A673 (cell line): ENCODE data around the gene BUB3. TPM values are rescaled to one million over a fixed set of nuclear protein-coding genes. Genes with fewer than 3 reads are reported as not detected.

Experiments used
- BruUV-seq: library from RNA; stranded (reverse); fragments of 400-500 nt; replicated peaks from 2 replicates; lab custom pipeline; 2021; lab: Mats Ljungman, UMichigan
- CTCF ChIA-PET: fragments of 300-600 bp; sonication (Branson Sonifier 250); formaldehyde crosslinking; loops from one replicate; lab custom pipeline; 2022; ENCODE audit warnings: antibody characterized with exemption; lab: Charles Lee
- POLR2A ChIA-PET: fragments of 300-600 bp; sonication (Branson Sonifier 250); formaldehyde crosslinking; loops from one replicate; lab custom pipeline; 2022; ENCODE audit warnings: antibody characterized with exemption; ENCODE audit not compliant: low non-redundant PET; lab: Charles Lee
- DNase-seq: peaks from one replicate; pipeline ENCODE4 v3.0.0-alpha.2; 2015; ENCODE audit warnings: low spot score
- H3K27ac ChIP-seq: fragments of 200-600 bp; sonication (generic); 2 replicates; pipeline ENCODE4 v1.5.1; 2016; ENCODE audit warnings: mixed run types, low read depth, mild to moderate bottlenecking, mixed read lengths, antibody characterized with exemption, low read length; ENCODE audit not compliant: poor library complexity, severe bottlenecking
- H3K27me3 ChIP-seq: fragments of 200-600 bp; sonication (generic); replicated peaks from 2 replicates; pipeline ENCODE4 v1.6.1; 2017; ENCODE audit warnings: mixed run types, low read depth, mild to moderate bottlenecking, mixed read lengths, antibody characterized with exemption, low read length; ENCODE audit not compliant: insufficient read depth, poor library complexity
- H3K36me3 ChIP-seq: fragments of 200-600 bp; sonication (generic); 2 replicates; pipeline ENCODE4 v1.6.1; 2016; ENCODE audit warnings: mixed run types, mild to moderate bottlenecking, mixed read lengths, antibody characterized with exemption, low read length; ENCODE audit not compliant: insufficient read depth, poor library complexity, severe bottlenecking
- H3K4me1 ChIP-seq: fragments of 200-600 bp; sonication (generic); 2 replicates; pipeline ENCODE4 v1.6.1; 2017; ENCODE audit warnings: mixed run types, mild to moderate bottlenecking, mixed read lengths, antibody characterized with exemption, low read length; ENCODE audit not compliant: insufficient read depth, poor library complexity, severe bottlenecking
- H3K4me3 ChIP-seq: fragments of 200-600 bp; sonication (generic); 2 replicates; pipeline ENCODE4 v1.5.1; 2016; ENCODE audit warnings: low read depth, mixed run types, mild to moderate bottlenecking, mixed read lengths, low read length; ENCODE audit not compliant: poor library complexity, severe bottlenecking
- H3K9me3 ChIP-seq: fragments of 200-600 bp; sonication (generic); 2 replicates; pipeline ENCODE4 v1.6.1; 2016; ENCODE audit warnings: mixed run types, low read depth, mild to moderate bottlenecking, mixed read lengths, antibody characterized with exemption, low read length; ENCODE audit not compliant: poor library complexity, severe bottlenecking
- EZH2 ChIP-seq: fragments of 200-600 bp; sonication (generic); IDR thresholded peaks from 2 replicates; pipeline ENCODE4 v1.6.1; 2017; ENCODE audit warnings: borderline replicate concordance, low read depth, mild to moderate bottlenecking, mixed read lengths, antibody characterized with exemption, low read length; ENCODE audit not compliant: poor library complexity, severe bottlenecking
- intact Hi-C: fragments of 100-400 bp; cut with micrococcal nuclease; formaldehyde crosslinking; loops from one replicate; pipeline ENCODE4 v1.10.0; 2022; ENCODE audit not compliant: unreplicated experiment
- total RNA-seq: library from RNA; stranded (reverse); gene quantifications from 2 replicates; pipeline ENCODE4 v1.2.3, GENCODE V29; 2021
- TF ChIP-seq, protein P1 (sequence below): fragments of 300-800, 200-600 bp; sonication (generic); conservative IDR thresholded peaks from 2 replicates; pipeline ENCODE4 v1.5.1; 2017; ENCODE audit warnings: low read depth, mild to moderate bottlenecking, antibody characterized with exemption, low read length, moderate library complexity, mixed read lengths

The BUB3 gene
- total RNA-seq, 1 experiment from 2014 or later: 207 TPM

DNA sequence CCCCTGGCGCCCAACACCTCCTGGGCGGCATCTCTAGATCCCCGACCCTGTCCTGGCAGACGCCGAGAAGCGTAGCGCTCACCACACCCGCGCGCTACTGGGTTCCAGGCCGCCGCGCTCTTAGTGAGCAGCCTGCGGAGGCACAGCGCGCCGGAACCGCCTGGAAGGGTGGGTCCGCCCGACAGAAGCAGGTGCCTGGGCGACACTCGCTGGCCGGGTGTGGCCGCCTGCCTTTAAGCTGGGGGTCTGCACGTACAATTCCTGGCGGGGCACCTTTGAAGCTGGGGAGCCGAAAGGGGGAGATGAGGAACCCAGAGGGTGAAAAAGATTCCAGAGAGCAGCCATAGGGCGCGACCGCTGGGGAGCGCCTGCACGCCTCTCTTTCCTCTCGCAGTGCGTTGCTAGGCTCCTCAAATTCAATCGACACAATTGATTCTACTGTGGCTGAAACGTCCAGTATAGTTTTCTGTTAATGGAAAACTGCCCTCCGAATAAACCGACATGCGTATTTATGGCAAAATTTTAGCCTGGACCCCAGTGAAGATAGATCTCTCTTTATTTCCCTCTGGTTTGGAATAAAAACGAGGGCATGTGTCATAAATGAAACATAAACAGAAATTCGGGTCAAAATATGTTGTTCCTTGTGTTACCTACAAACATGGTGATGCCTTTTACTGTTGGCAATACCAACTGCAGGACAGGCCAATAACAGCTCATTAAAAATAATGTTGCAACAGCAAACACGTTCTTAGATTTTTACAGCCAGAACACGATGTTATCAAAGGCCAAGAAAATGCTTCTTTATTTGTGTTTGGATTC is 13.8 kb upstream of the BUB3 start:
- Histone ChIP-seq H3K36me3 (no peaks in the 10 kb centered on the region), H3K4me1 (peaks cover 12% of the 10 kb centered on the region), H3K9me3 (no peaks in the 10 kb centered on the region), H3K27ac (no peak overlapping the region), H3K4me3 (no peak overlapping the region), H3K27me3 (peaks cover 100% of the 10 kb centered on the region)
- intact Hi-C loops: no loop called here
- TF ChIP-seq, protein P1, sequence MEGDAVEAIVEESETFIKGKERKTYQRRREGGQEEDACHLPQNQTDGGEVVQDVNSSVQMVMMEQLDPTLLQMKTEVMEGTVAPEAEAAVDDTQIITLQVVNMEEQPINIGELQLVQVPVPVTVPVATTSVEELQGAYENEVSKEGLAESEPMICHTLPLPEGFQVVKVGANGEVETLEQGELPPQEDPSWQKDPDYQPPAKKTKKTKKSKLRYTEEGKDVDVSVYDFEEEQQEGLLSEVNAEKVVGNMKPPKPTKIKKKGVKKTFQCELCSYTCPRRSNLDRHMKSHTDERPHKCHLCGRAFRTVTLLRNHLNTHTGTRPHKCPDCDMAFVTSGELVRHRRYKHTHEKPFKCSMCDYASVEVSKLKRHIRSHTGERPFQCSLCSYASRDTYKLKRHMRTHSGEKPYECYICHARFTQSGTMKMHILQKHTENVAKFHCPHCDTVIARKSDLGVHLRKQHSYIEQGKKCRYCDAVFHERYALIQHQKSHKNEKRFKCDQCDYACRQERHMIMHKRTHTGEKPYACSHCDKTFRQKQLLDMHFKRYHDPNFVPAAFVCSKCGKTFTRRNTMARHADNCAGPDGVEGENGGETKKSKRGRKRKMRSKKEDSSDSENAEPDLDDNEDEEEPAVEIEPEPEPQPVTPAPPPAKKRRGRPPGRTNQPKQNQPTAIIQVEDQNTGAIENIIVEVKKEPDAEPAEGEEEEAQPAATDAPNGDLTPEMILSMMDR: 0 out of 2 replicates have a peak, but pooled peaks have one; percentile 15
- peak; percentile 92 for TF ChIP-seq EZH2
- POLR2A ChIA-PET: no interaction called here
- CTCF ChIA-PET: no interaction called here
- BruUV-seq: no TSS peak
- no peak for DNase-seq

DNA sequence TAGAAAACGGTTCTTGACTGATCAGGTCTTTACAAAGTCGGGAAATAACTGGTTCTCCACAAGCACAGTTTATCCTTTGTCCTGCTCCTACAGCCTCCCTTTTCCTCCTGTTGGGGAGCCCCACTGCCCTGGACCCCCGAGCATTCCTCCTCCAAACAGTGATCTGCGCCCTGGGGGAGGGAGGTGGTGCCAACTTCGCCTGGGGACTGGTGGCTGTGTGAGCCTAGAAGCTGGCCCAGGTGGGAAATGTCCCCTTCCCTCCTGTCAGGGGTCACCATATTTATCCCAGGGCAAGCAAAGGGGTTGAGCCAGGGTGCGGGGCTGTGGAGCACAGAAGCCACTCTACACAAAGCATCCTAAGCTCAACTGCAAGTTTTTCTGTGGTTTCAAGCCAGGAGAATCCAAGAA is 13.2 kb upstream of the BUB3 start:
- intact Hi-C loops: no loop called here
- Histone ChIP-seq H3K4me3 (no peak overlapping the region), H3K27ac (no peak overlapping the region), H3K9me3 (no peaks in the 10 kb centered on the region), H3K27me3 (peaks cover 100% of the 10 kb centered on the region), H3K36me3 (no peaks in the 10 kb centered on the region), H3K4me1 (peaks cover 16% of the 10 kb centered on the region)
- ChIA-PET CTCF (no interaction called here), POLR2A (no interaction called here)
- TF ChIP-seq EZH2: no peak
- TF ChIP-seq, protein P1: no peak
- no TSS peak for BruUV-seq
- no peak for DNase-seq

DNA sequence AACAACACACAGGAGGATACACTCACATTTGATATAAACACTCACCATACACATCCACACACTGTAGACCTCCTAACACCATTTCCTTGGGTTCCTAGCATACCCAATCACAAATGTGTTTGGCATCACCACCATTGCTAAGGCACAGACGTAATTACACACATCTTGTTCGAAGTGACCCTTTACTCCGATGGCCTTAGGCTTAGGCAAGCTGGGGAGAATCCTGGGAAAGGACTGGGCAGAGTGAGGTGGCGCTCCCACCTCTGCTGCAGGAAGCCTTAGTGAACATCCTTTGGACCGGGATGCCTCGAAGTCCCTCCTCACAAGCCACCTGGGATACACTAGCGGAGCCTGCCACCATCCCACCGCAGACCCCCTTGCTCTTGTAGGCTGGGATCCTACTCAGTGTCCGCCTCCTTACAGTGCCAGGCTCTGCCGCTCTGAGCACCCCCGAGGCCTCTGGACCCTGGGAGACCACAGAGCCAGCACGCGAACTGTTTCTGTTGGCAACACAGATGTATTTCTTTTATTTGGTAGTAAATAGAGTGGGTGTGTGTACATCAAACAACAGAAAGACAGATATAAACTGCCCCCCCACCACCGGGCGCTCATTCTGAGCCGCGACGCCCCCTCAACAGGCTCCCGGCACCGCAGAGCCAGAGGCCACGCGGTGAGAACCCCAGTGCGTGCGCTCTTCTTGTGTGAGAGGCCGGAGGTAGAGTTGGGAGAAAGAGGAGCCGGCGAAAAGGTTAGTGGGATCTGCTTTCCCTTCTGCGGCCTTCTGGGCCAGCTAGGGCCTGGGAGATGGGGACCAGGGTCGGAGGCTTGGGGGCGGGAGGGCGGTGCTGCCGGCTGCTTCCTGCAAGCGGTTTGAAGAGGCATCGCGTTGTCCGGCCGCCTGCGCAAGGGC is 12.2 kb upstream of the BUB3 start:
- no peak for DNase-seq
- peaks cover 9% of the 10 kb centered on the region for H3K4me1 ChIP-seq
- H3K27me3 ChIP-seq: peaks cover 100% of the 10 kb centered on the region
- POLR2A ChIA-PET: no interaction called here
- no peak overlapping the region for H3K4me3 ChIP-seq
- CTCF ChIA-PET: no interaction called here
- intact Hi-C loops: no loop called here
- no peaks in the 10 kb centered on the region for H3K9me3 ChIP-seq
- H3K27ac ChIP-seq: no peak overlapping the region
- no peaks in the 10 kb centered on the region for H3K36me3 ChIP-seq
- TF ChIP-seq EZH2: peak; percentile 73
- TF ChIP-seq, protein P1: no peak
- BruUV-seq: no TSS peak
